COLO829 (cell line): Measurements from ENCODE around the gene CDK18.

Source experiments
- DNase-seq: peaks from one replicate; pipeline ENCODE4 v3.0.0; 2012; ENCODE audit warnings: low spot score

The CDK18 gene

DNA sequence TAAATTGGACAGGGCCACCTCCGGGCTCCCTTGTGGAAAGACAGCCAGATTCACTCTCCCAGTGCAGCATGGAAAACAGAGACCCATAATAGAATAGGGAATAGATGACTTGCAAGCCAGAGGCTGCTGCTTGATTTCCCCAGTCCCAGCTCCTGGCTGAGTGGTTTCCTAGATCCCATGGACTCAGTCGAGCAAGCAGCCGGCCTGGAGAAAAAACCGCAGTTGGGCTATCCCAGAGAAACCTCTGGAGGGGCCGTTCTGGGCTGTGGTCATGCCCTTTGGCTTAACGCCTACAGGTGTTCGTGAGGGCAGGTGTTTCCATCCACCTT, 65.7 kb downstream of the CDK18 start:
- DNase-seq, result no peak

DNA sequence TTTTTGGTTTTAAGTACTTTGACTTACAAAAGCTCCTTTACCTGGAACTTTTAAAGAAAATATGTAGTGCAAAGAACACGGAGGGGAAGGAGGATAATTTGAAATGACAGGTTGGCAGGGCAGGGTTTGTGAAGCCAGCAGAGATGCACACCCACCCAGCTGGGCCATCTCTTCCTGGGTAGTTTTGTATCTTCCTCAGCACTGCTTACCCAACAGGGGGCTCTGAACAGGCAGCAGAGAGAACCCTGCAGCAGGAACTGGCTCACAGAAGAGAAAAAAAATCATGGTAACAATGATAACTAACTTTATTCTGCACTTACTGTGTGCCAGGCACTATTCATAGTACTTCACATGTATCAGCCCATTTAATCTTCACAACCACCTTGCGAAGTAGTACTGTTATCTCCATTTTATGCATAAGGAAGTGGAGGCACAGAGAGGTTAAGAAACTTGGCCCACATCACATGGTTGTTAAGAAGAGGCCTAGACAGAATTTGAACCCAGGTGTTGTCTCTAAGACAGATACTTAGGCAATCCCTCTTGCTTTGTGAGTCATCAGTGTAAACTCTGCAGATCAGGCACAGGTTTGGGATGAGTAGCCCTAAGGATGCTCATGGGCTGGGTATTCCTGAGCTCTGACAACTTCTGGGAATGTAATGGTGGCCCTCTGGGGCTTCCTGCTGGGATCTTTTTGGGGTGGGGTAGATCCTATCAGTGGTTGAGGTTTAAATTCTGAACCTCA, 66.5 kb downstream of the CDK18 start:
- DNase-seq, result no peak

DNA sequence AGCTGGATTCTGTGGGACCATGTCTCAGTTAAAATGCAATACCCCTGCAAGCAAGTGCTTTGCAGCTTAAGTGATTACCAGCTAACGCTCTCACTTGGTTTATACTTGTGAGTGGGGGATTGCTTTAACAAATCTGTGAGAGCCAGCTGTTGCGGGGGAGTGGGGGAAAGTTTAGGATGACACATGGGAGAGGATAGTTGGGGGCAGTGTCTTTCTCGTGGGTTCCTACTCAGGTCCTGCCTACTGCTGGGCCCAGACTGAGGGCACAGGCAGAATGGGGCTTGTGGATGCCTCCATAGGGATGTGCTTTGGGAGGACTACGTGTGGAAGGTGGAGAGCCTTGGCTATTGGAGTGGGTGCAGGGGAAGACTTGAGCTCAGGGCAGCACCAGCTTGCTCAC, 67.3 kb downstream of the CDK18 start:
- no peak for DNase-seq

DNA sequence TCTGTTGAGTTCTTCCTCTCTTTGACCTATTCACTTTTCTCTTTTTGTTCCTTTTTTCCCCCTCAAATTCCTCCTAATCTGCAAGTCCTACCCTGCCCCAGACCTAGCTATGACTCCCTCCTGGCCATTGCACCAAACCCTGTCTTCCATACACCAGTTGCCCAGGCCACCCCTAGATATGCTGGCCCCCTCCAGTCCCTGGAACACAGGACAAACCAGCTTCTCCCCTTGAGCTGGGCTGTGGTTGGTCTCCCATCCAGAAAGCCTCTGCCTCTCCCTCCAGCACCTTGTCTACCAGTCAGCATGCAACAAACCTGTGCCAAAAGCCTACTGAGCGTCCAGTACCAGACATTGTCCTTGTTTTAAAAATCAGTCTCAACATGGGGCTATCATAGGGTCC, 68.0 kb downstream of the CDK18 start:
- DNase-seq, result no peak

DNA sequence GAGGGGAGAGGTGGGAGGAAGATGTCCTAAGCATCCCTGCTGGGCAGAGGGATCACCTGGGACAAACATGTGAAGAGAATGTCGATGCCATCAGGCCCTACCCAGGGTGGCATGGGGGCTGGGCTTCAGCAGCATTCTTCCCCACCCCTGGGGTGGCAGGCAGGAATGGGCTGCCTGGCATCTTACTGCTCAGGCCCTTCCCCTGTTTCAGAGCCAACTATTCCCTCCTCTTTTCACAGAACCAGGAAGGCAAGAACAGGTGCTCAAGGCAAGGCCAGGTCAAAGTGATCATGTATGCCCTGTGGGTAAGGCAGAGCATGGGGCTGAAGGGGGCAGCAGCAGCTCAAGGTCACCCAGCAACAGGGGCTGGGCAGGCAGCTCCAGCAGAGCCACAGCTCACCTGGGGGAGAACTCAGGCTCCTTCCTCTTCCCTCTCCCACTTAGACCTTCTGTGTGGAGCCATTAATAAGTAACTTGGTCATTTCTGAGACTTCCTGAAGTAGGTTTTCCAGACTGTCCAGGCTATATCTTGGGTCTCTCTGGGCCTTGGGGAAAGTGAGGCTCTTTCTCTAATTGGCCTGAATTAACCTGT, 70.9 kb downstream of the CDK18 start:
- DNase-seq, result no peak

DNA sequence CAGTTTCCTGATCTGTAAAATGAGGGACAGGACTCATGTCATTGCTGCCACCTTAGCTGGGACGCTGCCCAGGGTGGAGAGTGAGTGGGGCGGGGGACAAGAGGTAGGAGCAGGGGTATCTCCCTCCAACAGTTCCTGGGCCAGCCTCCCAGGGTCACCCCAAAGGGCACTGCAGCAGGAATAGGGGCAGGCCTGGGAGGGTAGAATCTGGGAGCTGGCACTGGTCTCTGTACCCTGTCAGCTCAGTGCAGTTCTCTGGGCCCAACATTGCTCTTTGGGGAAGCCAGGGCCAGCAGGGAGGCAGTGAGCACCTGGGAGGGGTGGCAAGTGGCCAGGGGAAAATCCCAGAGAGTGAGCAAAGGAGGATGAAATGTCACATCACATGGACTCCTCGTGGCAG, 71.5 kb downstream of the CDK18 start:
- no peak for DNase-seq

DNA sequence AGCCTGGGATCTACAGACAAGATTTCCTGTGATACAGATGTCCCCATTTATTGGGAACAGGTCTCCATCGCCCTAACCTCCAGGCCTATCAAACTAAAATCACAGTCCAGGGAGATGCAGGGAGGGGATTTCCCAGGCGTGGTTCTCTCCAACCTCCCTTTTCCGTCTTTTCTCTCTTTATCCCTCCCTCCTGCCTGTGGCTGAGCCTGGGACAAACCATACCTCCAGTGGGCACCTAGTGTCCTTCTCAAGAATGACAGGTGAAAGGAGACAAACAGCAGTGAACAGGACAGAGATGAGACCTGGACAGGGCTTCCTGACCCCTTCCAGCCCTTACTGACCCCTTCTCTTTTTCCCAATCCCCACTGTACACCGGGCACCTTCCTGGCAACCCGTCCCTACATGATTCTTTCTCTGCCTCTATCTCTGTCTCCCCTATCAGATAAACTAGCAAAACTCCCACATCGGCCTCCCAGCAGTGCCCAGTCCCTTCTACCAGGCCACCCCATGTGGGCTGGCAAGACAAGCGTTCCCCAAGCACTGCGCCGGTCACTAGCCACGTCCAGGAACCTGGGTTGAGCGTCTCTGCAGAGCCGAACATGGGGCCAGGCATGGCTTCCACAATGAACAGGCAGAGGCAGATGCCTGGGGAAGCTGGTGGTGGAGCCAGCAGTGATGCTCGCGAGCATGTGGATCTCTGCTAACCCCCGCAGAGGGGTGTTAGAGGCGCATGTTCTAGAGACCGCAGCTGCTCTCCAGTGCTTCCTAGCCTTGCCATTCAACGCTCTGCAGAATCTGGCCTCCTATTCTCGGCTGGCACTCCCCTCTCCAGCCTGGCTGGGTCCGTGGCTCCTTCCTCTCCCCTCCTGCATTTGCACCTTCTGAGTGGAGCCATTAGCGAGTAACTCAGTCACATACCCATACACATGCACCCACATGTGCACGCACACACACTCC, 72.6 kb downstream of the CDK18 start:
- no peak for DNase-seq

DNA sequence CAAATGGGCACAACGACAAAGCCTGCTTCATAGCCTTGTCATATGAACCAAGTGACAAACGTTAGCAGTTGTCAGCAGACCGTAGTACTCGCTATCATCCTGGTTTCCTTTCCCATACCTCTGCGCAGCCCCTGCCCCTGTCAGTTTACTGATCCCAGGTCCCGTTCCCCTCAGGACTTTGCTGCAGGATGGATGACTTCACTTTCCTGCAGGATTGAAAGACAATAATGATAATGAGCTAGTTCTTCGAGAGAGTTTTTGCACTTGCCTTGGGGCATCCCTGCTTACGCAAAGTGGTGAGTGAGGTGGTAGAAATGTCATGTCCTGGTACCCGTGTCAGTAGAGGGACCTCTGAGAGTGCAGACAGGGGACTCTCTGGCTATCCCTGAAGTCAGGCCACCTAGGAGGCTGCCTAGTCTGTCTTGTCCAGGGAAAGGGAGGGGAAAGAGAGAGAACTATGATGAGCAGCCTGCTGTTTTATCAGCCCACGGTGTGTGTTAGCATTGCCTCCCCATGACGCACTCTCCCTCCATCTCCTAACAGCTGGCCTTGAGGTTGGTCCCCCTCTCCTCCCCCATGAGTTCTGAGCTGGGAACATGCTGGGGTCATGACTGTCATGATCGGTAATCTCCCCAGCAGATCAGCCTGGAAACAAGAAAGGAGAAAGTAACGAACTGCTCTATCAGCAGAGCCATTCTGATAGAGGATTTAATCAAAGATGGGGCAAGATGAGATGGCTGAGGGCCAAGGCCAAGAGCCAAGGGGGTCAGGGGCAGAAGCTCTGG, 73.6 kb downstream of the CDK18 start:
- DNase-seq, result no peak

DNA sequence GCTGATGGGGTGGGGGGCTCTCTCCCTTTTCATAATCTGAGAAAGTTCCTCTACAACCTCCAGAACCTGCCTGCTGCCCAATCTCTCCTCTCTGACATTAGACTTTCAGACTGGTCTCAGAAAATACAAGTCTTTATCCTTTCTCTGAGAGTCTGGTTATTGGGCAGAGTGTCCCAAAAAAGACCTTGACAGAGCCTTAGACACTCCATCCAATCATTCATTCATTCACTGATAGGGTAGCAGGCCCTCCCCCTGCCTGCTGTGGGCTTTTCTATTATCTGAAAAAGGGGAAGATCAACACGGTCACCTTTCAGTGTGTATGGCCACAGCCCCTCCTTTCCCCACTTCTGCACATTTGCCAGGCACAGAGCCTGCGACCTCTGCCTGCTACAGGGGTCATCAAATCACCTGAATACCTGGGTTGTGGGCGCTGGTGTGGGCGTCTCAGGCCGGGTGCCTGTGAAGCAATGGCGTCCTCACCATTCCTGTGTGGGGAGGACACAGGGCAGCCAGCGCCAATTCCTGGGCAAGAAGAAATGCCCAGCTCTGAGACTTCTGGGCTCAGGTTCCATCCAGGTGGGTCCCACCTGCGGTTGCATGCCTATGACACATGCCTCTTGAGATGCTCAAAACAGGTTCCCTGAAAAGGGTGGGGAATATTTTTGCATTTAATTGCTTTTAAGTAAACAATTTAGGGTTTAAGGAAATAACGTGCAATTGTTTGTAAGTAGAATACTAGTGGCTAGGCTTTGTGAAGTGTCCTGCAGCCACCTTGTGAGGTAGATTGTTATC, 74.5 kb downstream of the CDK18 start:
- no peak for DNase-seq

DNA sequence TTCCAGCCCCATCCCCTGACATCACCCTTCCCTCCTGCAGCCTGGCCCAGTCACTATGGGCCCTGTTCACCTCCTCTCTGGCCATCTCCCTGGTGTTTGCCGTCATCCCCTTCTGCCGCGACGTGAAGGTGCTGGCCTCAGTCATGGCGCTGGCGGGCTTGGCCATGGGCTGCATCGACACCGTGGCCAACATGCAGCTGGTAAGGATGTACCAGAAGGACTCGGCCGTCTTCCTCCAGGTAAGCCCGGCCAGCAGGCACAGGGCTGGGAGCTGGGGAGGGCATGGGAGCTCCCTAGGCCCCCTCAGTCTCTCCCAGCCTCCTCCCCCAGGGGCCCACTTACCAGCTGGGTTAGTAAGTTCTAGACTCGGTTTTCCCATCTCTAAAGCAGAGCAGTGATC, 75.2 kb downstream of the CDK18 start:
- DNase-seq, result no peak

DNA sequence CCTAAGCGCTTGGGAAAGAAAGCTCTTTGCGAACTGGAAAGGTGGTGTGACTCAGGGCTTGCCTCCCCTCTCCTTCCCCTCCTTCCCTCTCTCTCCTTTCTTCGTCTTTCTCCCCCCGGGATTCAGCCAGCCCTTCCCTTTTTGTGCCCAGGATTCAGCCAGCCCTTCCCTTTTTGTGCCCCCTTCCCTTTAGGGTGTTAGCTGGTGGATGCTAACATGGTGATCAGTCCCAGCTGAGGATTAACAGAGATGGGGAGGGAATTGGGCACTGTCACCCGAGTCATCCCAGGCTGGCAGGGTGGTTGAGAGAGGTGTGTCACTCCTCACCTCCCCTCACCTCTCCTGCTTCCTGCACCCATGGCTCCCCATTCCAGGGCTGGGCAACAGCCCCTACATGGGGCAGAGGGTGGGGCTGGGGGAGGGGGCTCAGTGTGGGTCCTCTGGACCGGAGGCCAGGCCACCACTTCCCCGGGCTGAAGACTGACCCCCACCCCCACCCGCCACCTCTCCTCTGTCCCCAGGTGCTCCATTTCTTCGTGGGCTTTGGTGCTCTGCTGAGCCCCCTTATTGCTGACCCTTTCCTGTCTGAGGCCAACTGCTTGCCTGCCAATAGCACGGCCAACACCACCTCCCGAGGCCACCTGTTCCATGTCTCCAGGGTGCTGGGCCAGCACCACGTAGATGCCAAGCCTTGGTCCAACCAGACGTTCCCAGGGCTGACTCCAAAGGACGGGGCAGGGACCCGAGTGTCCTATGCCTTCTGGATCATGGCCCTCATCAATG, 75.9 kb downstream of the CDK18 start:
- DNase-seq, result no peak

DNA sequence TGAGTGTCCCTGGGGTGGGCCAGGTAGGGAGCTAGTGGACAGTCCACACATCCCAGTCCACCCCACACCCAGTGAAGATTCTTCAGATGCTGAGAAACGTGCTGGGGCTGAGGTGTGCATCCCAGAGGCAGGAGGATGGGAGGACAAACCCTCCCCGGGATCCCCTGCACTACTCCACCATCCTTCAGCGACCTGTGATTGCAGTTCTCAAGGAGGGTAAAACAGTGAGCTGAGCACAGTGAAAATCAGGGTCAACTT, 76.4 kb downstream of the CDK18 start:
- no peak for DNase-seq

DNA sequence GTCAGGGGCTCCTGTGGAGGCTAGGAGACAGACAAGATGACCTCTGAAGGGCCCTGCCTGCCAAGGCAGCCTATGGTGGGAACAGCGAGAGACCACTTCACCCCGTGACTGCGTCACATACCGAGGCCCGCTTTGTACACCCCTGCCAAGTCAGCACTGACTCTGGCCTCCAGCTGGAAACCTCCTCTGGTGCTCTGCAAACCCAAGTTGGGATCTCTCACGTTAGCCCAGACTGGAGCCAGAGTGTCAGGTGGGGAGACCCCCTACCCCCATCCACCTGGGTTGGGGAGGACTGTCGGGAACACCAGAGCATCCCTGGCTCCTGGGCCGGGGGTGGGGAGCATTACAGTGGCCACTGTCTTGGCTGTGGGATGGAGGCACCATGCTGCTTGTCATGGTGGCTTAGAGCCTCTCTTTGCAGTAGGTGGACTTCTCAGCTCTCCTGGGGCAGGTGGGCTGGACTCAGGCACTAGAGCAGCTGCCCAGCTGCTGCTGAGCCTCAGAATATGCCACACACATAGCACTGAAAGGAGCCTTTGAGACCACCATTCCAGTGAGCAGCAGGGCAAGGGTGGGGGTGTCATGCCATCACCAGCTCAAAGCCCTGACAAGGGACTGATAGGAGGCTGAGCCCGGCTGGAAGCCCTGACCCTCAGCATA, 77.0 kb downstream of the CDK18 start:
- DNase-seq, result no peak

DNA sequence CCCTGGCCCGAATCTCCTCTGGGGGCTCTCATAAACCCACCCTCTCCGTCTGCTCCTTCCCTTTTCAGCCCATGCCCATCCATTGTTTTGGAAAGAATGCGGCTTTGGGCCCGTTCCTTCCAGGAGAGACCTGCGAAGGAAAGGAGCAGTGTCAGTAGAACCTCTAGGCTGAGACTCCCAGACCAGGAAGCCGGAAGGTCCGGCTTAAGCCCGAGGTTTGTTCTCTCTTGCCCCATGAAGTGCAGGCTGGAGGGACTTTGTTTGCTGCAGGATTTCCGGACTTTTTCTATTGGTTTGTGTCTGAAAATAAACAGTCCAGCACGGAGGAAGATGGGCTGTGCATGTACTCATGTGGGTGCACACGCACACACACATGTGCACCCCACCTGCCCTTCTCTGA, 77.6 kb downstream of the CDK18 start:
- no peak for DNase-seq
